Colonic mucosa (tissue), 4 donors: Measurements from ENCODE around the gene HIVEP1. TPM values are rescaled to one million over a fixed set of nuclear protein-coding genes. Genes with fewer than 3 reads are reported as not detected.

Experiments used
- DNase-seq: peaks from one replicate; pipeline ENCODE4 v3.0.0-alpha.2; 2020
- H3K27ac ChIP-seq: fragments of 200-600 bp; one replicate; pipeline ENCODE4 v1.8.0; 2021
- H3K27me3 ChIP-seq: fragments of 200-600 bp; one replicate; pipeline ENCODE4 v1.8.0; 2021
- H3K36me3 ChIP-seq: fragments of 200-600 bp; one replicate; pipeline ENCODE4 v1.8.0; 2021
- H3K4me1 ChIP-seq: fragments of 200-600 bp; one replicate; pipeline ENCODE4 v1.8.0; 2021; ENCODE audit warnings: mild to moderate bottlenecking
- H3K4me3 ChIP-seq: fragments of 200-600 bp; one replicate; pipeline ENCODE4 v1.8.0; 2021
- H3K9ac ChIP-seq, 2 donors: one replicate each; pipeline ENCODE4 v1.7.0; 2013; ENCODE audit warnings: control low read depth in 2 of 2, low read depth in 2 of 2, low read length in 2 of 2
- H3K9me3 ChIP-seq: fragments of 200-600 bp; one replicate; pipeline ENCODE4 v1.8.0; 2021
- CTCF ChIP-seq: fragments of 200-600 bp; IDR thresholded peaks from one replicate; pipeline ENCODE4 v1.8.0; 2022; ENCODE audit warnings: antibody characterized with exemption, mild to moderate bottlenecking
- intact Hi-C: fragments of 100-400 bp; cut with DNase I; formaldehyde crosslinking; loops from one replicate; pipeline ENCODE4 v1.14.1; 2022
- total RNA-seq, 2 donors: library from RNA; stranded (reverse); fragmentation: NEBNext Ultra II Directional in 1 of 2; extraction: Animal tissue kit (Norgen Biotek cat#: 25700) in 1 of 2; gene quantifications; one replicate each; pipeline ENCODE4 v1.2.1, GENCODE V29; 2021
- donor health status: healthy.
- donor health status: DM: no; HTN: no; CAD: no.
- donor health status: DM: no; HTN: no; CAD: no.

The HIVEP1 gene
- total RNA-seq, 2 donors from 2014 or later, result 22.2 to 27.9 TPM

GRCh38 chr6:12189150-12189549, 177.0 kb downstream of the HIVEP1 start:
- H3K9ac ChIP-seq, result no peak overlapping the region
- no peaks in the 10 kb centered on the region for H3K4me1 ChIP-seq
- no peaks in the 10 kb centered on the region for H3K9me3 ChIP-seq
- no peaks in the 10 kb centered on the region for H3K36me3 ChIP-seq
- H3K4me3 ChIP-seq, result no peak overlapping the region
- no peak overlapping the region for H3K27ac ChIP-seq
- TF ChIP-seq CTCF, result no peak
- DNase-seq, result no peak
- no peaks in the 10 kb centered on the region for H3K27me3 ChIP-seq
- intact Hi-C loops, result no loop called here

- Histone ChIP-seq H3K4me3 (no peak overlapping the region), H3K9me3 (no peaks in the 10 kb centered on the region), H3K27ac (no peak overlapping the region), H3K36me3 (no peaks in the 10 kb centered on the region), H3K27me3 (no peaks in the 10 kb centered on the region), H3K4me1 (no peaks in the 10 kb centered on the region), H3K9ac (no peak overlapping the region)
- no peak for DNase-seq
- intact Hi-C loops, result no loop called here
- no peak for TF ChIP-seq CTCF
These were observed 177.5 kb downstream of the HIVEP1 start for GRCh38 chr6:12189661-12190060.

- no peak overlapping the region for H3K27ac ChIP-seq
- intact Hi-C loops, result no loop called here
- DNase-seq, result no peak
- H3K4me3 ChIP-seq, result no peak overlapping the region
- no peak for TF ChIP-seq CTCF
- no peaks in the 10 kb centered on the region for H3K4me1 ChIP-seq
- no peaks in the 10 kb centered on the region for H3K27me3 ChIP-seq
- no peaks in the 10 kb centered on the region for H3K9me3 ChIP-seq
- H3K36me3 ChIP-seq, result no peaks in the 10 kb centered on the region
- H3K9ac ChIP-seq, result no peak overlapping the region
These were observed 178.1 kb downstream of the HIVEP1 start for GRCh38 chr6:12190252-12190651.

GRCh38 chr6:12196326-12196936, 184.3 kb downstream of the HIVEP1 start:
- H3K9ac ChIP-seq, result no peak overlapping the region
- H3K36me3 ChIP-seq, result no peaks in the 10 kb centered on the region
- H3K9me3 ChIP-seq, result no peaks in the 10 kb centered on the region
- TF ChIP-seq CTCF, result no peak
- no peak overlapping the region for H3K27ac ChIP-seq
- no peaks in the 10 kb centered on the region for H3K4me1 ChIP-seq
- intact Hi-C loops, result no loop called here
- H3K27me3 ChIP-seq, result no peaks in the 10 kb centered on the region
- H3K4me3 ChIP-seq, result no peak overlapping the region
- no peak for DNase-seq

- H3K27me3 ChIP-seq, result no peaks in the 10 kb centered on the region
- no peak overlapping the region for H3K27ac ChIP-seq
- H3K4me1 ChIP-seq, result no peaks in the 10 kb centered on the region
- no peaks in the 10 kb centered on the region for H3K36me3 ChIP-seq
- DNase-seq, result no peak
- no peak overlapping the region for H3K9ac ChIP-seq
- no peaks in the 10 kb centered on the region for H3K9me3 ChIP-seq
- H3K4me3 ChIP-seq, result no peak overlapping the region
- intact Hi-C loops, result no loop called here
- no peak for TF ChIP-seq CTCF
These were observed 186.7 kb downstream of the HIVEP1 start for GRCh38 chr6:12198851-12199250.
